Cardiac muscle cell (in vitro differentiated cells and primary cell): ENCODE measurements around the gene RBBP8. TPM values are rescaled to one million over a fixed set of nuclear protein-coding genes. Genes with fewer than 3 reads are reported as not detected.

Experiments
- DNase-seq, 2 donors: peaks; one replicate each; pipeline versions ENCODE4 v3.0.0 to v3.0.0-alpha.2; 2010 to 2017; ENCODE audit warnings: low read depth in 1 of 2, low spot score in 1 of 2
- H3K27ac ChIP-seq: fragments of 200-600 bp; sonication (generic); 2 replicates; pipeline ENCODE4 v1.5.1; 2016
- H3K27me3 ChIP-seq: fragments of 200-600 bp; sonication (generic); 2 replicates; pipeline ENCODE4 v1.6.0; 2016; ENCODE audit warnings: control low read depth
- H3K36me3 ChIP-seq: fragments of 200-600 bp; sonication (generic); 2 replicates; pipeline ENCODE4 v1.5.1; 2016; ENCODE audit warnings: control low read depth
- H3K4me1 ChIP-seq: fragments of 200-600 bp; sonication (generic); 2 replicates; pipeline ENCODE4 v1.8.1; 2017; ENCODE audit warnings: low read depth, mild to moderate bottlenecking, mixed run types
- H3K4me3 ChIP-seq: fragments of 200-600 bp; sonication (generic); 2 replicates; pipeline ENCODE4 v1.5.1; 2016; ENCODE audit warnings: mild to moderate bottlenecking
- H3K9me3 ChIP-seq: fragments of 200-600 bp; sonication (generic); 2 replicates; pipeline ENCODE4 v1.5.1; 2017; ENCODE audit warnings: low read depth, mild to moderate bottlenecking, control low read depth
- polyA plus RNA-seq: library from polyadenylated mRNA; unstranded; fragments of >200 nt; fragmentation: Nextera tagmentation; extraction: Ambion mirVana; gene quantifications from 2 replicates; pipeline ENCODE4 v1.2.1, GENCODE V29; 2016
- total RNA-seq: library from RNA; depleted of rRNA; stranded (reverse); fragments of >200 nt; gene quantifications from 2 replicates; pipeline ENCODE4 v1.2.3, GENCODE V29; 2016
- TF ChIP-seq, protein P1 (sequence below): IDR thresholded peaks from 2 replicates; pipeline ENCODE4 v1.5.1; 2012; ENCODE audit warnings: low read depth, mild to moderate bottlenecking, low read length

The RBBP8 gene
- total and polyA plus RNA-seq, 2 experiments from 2014 or later = 27.4 to 30.1 TPM

DNA sequence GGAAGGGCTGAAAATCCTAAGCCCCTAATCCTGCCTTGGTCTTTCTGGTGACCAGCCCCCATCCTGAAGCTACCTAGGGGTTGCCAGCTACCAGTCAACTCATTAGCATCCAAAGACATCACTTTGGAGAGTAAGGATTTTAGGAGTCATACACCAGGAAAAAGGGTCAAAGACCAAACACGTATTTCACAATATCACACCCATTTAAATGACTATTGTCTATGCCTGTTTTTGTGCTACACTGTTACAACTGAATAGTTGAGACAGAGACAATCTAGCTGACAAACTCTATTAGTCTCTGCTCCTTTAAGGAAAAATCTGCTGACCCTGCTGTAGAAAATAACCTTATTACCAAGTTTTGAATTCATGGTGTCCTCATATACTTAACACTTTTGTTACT, 21.0 kb upstream of the RBBP8 start:
- no peaks in the 10 kb centered on the region for H3K36me3 ChIP-seq
- H3K9me3 ChIP-seq = no peaks in the 10 kb centered on the region
- no peak overlapping the region for H3K27ac ChIP-seq
- H3K4me1 ChIP-seq = peaks cover 6% of the 10 kb centered on the region
- no peak overlapping the region for H3K4me3 ChIP-seq
- TF ChIP-seq, protein P1, sequence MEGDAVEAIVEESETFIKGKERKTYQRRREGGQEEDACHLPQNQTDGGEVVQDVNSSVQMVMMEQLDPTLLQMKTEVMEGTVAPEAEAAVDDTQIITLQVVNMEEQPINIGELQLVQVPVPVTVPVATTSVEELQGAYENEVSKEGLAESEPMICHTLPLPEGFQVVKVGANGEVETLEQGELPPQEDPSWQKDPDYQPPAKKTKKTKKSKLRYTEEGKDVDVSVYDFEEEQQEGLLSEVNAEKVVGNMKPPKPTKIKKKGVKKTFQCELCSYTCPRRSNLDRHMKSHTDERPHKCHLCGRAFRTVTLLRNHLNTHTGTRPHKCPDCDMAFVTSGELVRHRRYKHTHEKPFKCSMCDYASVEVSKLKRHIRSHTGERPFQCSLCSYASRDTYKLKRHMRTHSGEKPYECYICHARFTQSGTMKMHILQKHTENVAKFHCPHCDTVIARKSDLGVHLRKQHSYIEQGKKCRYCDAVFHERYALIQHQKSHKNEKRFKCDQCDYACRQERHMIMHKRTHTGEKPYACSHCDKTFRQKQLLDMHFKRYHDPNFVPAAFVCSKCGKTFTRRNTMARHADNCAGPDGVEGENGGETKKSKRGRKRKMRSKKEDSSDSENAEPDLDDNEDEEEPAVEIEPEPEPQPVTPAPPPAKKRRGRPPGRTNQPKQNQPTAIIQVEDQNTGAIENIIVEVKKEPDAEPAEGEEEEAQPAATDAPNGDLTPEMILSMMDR = no peak
- H3K27me3 ChIP-seq = no peaks in the 10 kb centered on the region
- no peak for DNase-seq

DNA sequence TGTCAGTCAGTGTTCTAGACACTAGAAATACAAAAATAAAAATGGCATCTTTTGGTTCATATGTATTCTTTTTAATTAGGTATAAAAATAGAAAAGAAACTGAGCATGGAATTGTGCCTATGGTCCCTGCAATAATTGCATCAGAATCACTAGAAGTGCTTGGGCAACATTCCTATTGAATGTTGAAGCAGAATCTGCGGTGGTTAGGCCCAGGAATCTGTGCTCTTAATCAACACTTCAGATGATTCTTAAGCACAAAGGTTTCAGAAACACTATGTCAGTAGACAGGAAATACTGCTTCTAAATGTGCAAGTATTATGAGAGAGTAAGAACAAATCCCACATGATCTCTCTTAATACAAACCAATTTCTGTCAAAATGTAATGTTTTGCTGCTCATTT, 20.3 kb upstream of the RBBP8 start:
- peaks cover 6% of the 10 kb centered on the region for H3K4me1 ChIP-seq
- no peaks in the 10 kb centered on the region for H3K36me3 ChIP-seq
- no peaks in the 10 kb centered on the region for H3K9me3 ChIP-seq
- H3K27ac ChIP-seq = no peak overlapping the region
- no peaks in the 10 kb centered on the region for H3K27me3 ChIP-seq
- H3K4me3 ChIP-seq = no peak overlapping the region
- peak in 1 of 2 donors; percentile 83 for DNase-seq
- TF ChIP-seq, protein P1 = no peak

- Histone ChIP-seq H3K4me1 (peaks cover 6% of the 10 kb centered on the region), H3K36me3 (no peaks in the 10 kb centered on the region), H3K4me3 (no peak overlapping the region), H3K9me3 (no peaks in the 10 kb centered on the region), H3K27me3 (no peaks in the 10 kb centered on the region), H3K27ac (no peak overlapping the region)
- DNase-seq = no peak
- TF ChIP-seq, protein P1 = no peak
Observed at GRCh38 chr18:22913861-22914260, 19.3 kb upstream of the RBBP8 start.

DNA sequence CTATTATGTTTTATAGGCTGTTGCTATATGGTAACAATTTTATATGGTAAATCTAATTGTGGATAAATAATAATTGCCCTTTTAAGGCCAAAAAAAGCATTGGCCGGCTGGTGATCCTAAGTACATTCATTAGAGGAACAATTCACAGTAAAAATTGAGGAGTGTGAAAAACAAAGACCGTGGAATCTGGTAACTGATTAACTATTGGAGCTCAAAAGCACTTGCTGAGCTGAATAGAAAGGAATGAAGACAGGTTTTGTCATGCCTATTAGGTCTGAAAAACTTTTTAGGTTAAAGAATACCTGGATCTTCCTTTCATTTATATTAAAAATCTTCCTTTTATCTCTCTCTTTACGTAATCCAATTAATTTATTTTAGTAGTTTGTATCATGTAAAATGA, 18.5 kb upstream of the RBBP8 start:
- no peak for DNase-seq
- H3K36me3 ChIP-seq = no peaks in the 10 kb centered on the region
- no peak overlapping the region for H3K27ac ChIP-seq
- TF ChIP-seq, protein P1 = no peak
- H3K4me1 ChIP-seq = peaks cover 6% of the 10 kb centered on the region
- no peaks in the 10 kb centered on the region for H3K27me3 ChIP-seq
- no peaks in the 10 kb centered on the region for H3K9me3 ChIP-seq
- no peak overlapping the region for H3K4me3 ChIP-seq

GRCh38 chr18:22915337-22915736, 17.8 kb upstream of the RBBP8 start:
- H3K4me3 ChIP-seq = no peak overlapping the region
- H3K4me1 ChIP-seq = peaks cover 6% of the 10 kb centered on the region
- no peaks in the 10 kb centered on the region for H3K36me3 ChIP-seq
- no peak for DNase-seq
- TF ChIP-seq, protein P1 = no peak
- no peaks in the 10 kb centered on the region for H3K9me3 ChIP-seq
- H3K27ac ChIP-seq = no peak overlapping the region
- no peaks in the 10 kb centered on the region for H3K27me3 ChIP-seq

DNA sequence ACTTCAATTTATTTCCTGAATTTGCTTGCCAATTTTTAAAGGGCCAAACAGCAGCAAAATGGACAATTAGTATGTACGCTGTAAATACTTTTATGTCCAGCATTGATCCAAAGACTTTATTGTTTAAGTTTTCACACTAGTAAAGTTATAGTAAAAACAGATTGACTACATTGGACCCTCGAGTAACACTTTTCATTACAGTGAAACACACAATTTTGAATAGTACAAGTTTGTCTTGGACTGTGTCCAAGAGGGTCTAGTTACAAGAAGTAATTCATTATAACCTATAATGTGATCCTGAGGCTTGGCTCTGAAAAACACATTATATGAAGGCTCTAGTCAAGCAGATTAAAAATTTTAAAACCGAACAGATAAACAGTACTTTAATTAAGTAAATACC, 11.4 kb upstream of the RBBP8 start:
- Histone ChIP-seq H3K27ac (no peak overlapping the region), H3K27me3 (no peaks in the 10 kb centered on the region), H3K9me3 (no peaks in the 10 kb centered on the region), H3K4me1 (peaks cover 25% of the 10 kb centered on the region), H3K4me3 (no peak overlapping the region), H3K36me3 (no peaks in the 10 kb centered on the region)
- no peak for DNase-seq
- TF ChIP-seq, protein P1 = no peak
